GM23338 (cell line): ENCODE measurements around the gene ING1. TPM values are rescaled to one million over a fixed set of nuclear protein-coding genes. Genes with fewer than 3 reads are reported as not detected.

Experiments
- ATAC-seq: fragments of 200-7000 bp; cut with Tn5 transposase; 3 replicates; pipeline ENCODE4 v1.9.1; 2020
- DNase-seq: peaks from one replicate; pipeline ENCODE4 v3.0.0-alpha.2; 2015; ENCODE audit warnings: low spot score
- H2AFZ ChIP-seq: fragments of 200-600 bp; sonication (generic); 2 replicates; pipeline ENCODE4 v1.8.0; 2016; ENCODE audit warnings: antibody characterized with exemption, mild to moderate bottlenecking, moderate library complexity
- H3F3A ChIP-seq: fragments of 200-600 bp; sonication (generic); replicated peaks from 2 replicates; pipeline ENCODE4 v1.8.0; 2017; ENCODE audit warnings: antibody characterized with exemption, mixed run types, low read depth
- H3K27ac ChIP-seq: fragments of 200-600 bp; sonication (generic); 2 replicates; pipeline ENCODE4 v1.6.1; 2016; ENCODE audit warnings: low read depth
- H3K27me3 ChIP-seq: fragments of 200-600 bp; sonication (generic); 2 replicates; pipeline ENCODE4 v1.8.0; 2016; ENCODE audit warnings: mild to moderate bottlenecking, mixed run types, moderate library complexity; ENCODE audit not compliant: insufficient read depth
- H3K36me3 ChIP-seq: fragments of 200-600 bp; sonication (generic); 2 replicates; pipeline ENCODE4 v1.8.0; 2016; ENCODE audit warnings: mild to moderate bottlenecking; ENCODE audit not compliant: insufficient read depth
- H3K4me1 ChIP-seq: fragments of 200-600 bp; sonication (generic); 2 replicates; pipeline ENCODE4 v1.8.0; 2016; ENCODE audit warnings: mild to moderate bottlenecking, moderate library complexity; ENCODE audit not compliant: insufficient read depth
- H3K4me2 ChIP-seq: fragments of 200-600 bp; sonication (generic); 2 replicates; pipeline ENCODE4 v1.7.1; 2017; ENCODE audit warnings: mixed run types
- H3K4me3 ChIP-seq: fragments of 200-600 bp; sonication (generic); 2 replicates; pipeline ENCODE4 v1.6.1; 2016; ENCODE audit warnings: mixed run types
- H3K79me2 ChIP-seq: fragments of 200-600 bp; sonication (generic); replicated peaks from 2 replicates; pipeline ENCODE4 v1.8.0; 2017; ENCODE audit warnings: mild to moderate bottlenecking; ENCODE audit not compliant: insufficient read depth
- H3K9me2 ChIP-seq: fragments of 200-600 bp; sonication (generic); 2 replicates; pipeline ENCODE4 v1.8.0; 2017; ENCODE audit not compliant: insufficient read depth
- H4K20me1 ChIP-seq: fragments of 200-600 bp; sonication (generic); replicated peaks from 2 replicates; pipeline ENCODE4 v1.8.0; 2017; ENCODE audit warnings: mild to moderate bottlenecking; ENCODE audit not compliant: insufficient read depth
- H3K27ac Mint-ChIP-seq: 2 replicates; pipeline ENCODE4 v1.8.0; 2020; ENCODE audit warnings: inconsistent platforms, mild to moderate bottlenecking, moderate library complexity, mixed read lengths
- H3K27me3 Mint-ChIP-seq: 3 replicates; pipeline ENCODE4 v1.8.0; 2022; ENCODE audit warnings: low read depth, mild to moderate bottlenecking, moderate library complexity, mixed read lengths, inconsistent platforms; ENCODE audit not compliant: insufficient read depth, poor library complexity
- H3K36me3 Mint-ChIP-seq: 3 replicates; pipeline ENCODE4 v1.8.0; 2021; ENCODE audit warnings: low read depth, mild to moderate bottlenecking, inconsistent platforms, moderate library complexity, mixed read lengths
- H3K4me1 Mint-ChIP-seq: 3 replicates; pipeline ENCODE4 v1.8.0; 2020; ENCODE audit warnings: mild to moderate bottlenecking, inconsistent platforms, mixed read lengths
- H3K4me3 Mint-ChIP-seq: 3 replicates; pipeline ENCODE4 v1.8.0; 2021; ENCODE audit warnings: moderate library complexity, mild to moderate bottlenecking, inconsistent platforms, mixed read lengths
- H3K9me3 Mint-ChIP-seq: 3 replicates; pipeline ENCODE4 v1.8.0; 2020; ENCODE audit warnings: moderate library complexity, mild to moderate bottlenecking, inconsistent platforms, mixed read lengths
- CREB1 ChIP-seq: fragments of 250-450 bp; sonication (Bioruptor Pico); IDR thresholded peaks from 2 replicates; pipeline ENCODE4 v1.5.0; 2020; ENCODE audit warnings: low read depth, mild to moderate bottlenecking, moderate library complexity
- JUNB ChIP-seq: IDR thresholded peaks from one replicate; pipeline ENCODE4 v1.6.1; 2016; ENCODE audit warnings: antibody characterized with exemption; ENCODE audit not compliant: unreplicated experiment
- POLR2AphosphoS5 ChIP-seq: IDR thresholded peaks from 2 replicates; pipeline ENCODE4 v1.6.1; 2016; ENCODE audit warnings: antibody characterized with exemption, low read depth
- ZNF114 ChIP-seq: fragments of 250-450 bp; sonication (Bioruptor Pico); IDR thresholded peaks from 2 replicates; pipeline ENCODE4 v1.5.0; 2020; ENCODE audit warnings: mild to moderate bottlenecking, moderate library complexity
- ZNF331 ChIP-seq: fragments of 250-450 bp; sonication (Bioruptor Pico); IDR thresholded peaks from 2 replicates; pipeline ENCODE4 v1.5.0; 2020; ENCODE audit warnings: low read depth, mild to moderate bottlenecking, moderate library complexity
- polyA plus RNA-seq: library from polyadenylated mRNA; unstranded; fragments of >200 nt; fragmentation: Nextera tagmentation; extraction: Ambion mirVana; gene quantifications from 2 replicates; pipeline ENCODE4 v1.2.1, GENCODE V29; 2016
- total RNA-seq: library from RNA; depleted of rRNA; stranded (reverse); fragments of >200 nt; shearing (Covaris generic); gene quantifications from 2 replicates; pipeline ENCODE4 v1.2.3, GENCODE V29; 2014
- TF ChIP-seq, protein P1 (sequence below): IDR thresholded peaks from 2 replicates; pipeline ENCODE4 v1.6.1; 2016; ENCODE audit warnings: antibody characterized with exemption
- TF ChIP-seq, protein P2 (sequence below), 2 experiments: fragments of 200-600 bp in 1 of 2; sonication (generic) in 1 of 2; conservative IDR thresholded peaks; 2 replicates each; pipeline versions ENCODE4 v1.5.1 to v1.6.1; 2016 to 2017; ENCODE audit warnings: antibody characterized with exemption in 2 of 2, low read depth in 2 of 2, mild to moderate bottlenecking in 2 of 2, moderate library complexity in 1 of 2
- TF ChIP-seq, protein P3 (sequence below): IDR thresholded peaks from one replicate; pipeline ENCODE4 v1.6.1; 2018; ENCODE audit warnings: antibody characterized with exemption; ENCODE audit not compliant: unreplicated experiment

ING1 gene
- total and polyA plus RNA-seq, 2 experiments from 2014 or later = 27.4 to 34.4 TPM

DNA sequence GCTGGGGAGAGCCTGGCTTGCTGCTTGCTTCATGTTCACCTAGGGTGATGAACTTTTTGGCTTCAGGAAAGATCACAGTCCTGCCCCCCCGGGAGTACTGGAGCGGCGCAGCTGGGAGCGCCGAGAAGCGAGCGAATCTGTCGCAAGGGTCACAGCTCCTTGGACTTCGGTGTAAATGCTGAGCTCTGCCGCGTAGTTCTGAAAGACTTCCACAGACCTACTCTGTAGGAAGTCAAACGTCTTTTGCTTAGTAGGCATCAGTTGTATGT, 2.7 kb downstream of the ING1 start:
- peaks cover 32% of the 10 kb centered on the region for H4K20me1 ChIP-seq
- no peaks in the 10 kb centered on the region for H3K9me2 ChIP-seq
- H3K4me2 ChIP-seq = peak overlapping the region; percentile 89
- no peak for DNase-seq
- no peak overlapping the region for H2AFZ ChIP-seq
- Mint-ChIP-seq H3K4me3 (peak overlapping the region; percentile 98), H3K9me3 (peaks cover 5% of the 10 kb centered on the region; the same call in 1 of the 3 replicates), H3K27ac (peak overlapping the region; percentile 91), H3K4me1 (peaks cover 18% of the 10 kb centered on the region), H3K27me3 (peaks cover 13% of the 10 kb centered on the region), H3K36me3 (peaks cover 22% of the 10 kb centered on the region)
- no peaks in the 10 kb centered on the region for H3K27me3 ChIP-seq
- no peak overlapping the region; the same call in 1 of the 2 replicates for H3K27ac ChIP-seq
- peaks cover 18% of the 10 kb centered on the region for H3K4me1 ChIP-seq
- peak overlapping the region; percentile 89 for H3K4me3 ChIP-seq
- no peak for ATAC-seq
- H3F3A ChIP-seq = peaks cover 9% of the 10 kb centered on the region; the same call in 1 of the 2 replicates
- TF ChIP-seq, protein P1, sequence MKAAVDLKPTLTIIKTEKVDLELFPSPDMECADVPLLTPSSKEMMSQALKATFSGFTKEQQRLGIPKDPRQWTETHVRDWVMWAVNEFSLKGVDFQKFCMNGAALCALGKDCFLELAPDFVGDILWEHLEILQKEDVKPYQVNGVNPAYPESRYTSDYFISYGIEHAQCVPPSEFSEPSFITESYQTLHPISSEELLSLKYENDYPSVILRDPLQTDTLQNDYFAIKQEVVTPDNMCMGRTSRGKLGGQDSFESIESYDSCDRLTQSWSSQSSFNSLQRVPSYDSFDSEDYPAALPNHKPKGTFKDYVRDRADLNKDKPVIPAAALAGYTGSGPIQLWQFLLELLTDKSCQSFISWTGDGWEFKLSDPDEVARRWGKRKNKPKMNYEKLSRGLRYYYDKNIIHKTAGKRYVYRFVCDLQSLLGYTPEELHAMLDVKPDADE = no peak
- TF ChIP-seq POLR2AphosphoS5 (no peak), ZNF114 (no peak)
- TF ChIP-seq, protein P2, sequence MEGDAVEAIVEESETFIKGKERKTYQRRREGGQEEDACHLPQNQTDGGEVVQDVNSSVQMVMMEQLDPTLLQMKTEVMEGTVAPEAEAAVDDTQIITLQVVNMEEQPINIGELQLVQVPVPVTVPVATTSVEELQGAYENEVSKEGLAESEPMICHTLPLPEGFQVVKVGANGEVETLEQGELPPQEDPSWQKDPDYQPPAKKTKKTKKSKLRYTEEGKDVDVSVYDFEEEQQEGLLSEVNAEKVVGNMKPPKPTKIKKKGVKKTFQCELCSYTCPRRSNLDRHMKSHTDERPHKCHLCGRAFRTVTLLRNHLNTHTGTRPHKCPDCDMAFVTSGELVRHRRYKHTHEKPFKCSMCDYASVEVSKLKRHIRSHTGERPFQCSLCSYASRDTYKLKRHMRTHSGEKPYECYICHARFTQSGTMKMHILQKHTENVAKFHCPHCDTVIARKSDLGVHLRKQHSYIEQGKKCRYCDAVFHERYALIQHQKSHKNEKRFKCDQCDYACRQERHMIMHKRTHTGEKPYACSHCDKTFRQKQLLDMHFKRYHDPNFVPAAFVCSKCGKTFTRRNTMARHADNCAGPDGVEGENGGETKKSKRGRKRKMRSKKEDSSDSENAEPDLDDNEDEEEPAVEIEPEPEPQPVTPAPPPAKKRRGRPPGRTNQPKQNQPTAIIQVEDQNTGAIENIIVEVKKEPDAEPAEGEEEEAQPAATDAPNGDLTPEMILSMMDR (conservative IDR thresholded peaks at IDR 0.05; ENCODE audit: low read depth in 2 of 2) = no peak
- TF ChIP-seq, protein P3, sequence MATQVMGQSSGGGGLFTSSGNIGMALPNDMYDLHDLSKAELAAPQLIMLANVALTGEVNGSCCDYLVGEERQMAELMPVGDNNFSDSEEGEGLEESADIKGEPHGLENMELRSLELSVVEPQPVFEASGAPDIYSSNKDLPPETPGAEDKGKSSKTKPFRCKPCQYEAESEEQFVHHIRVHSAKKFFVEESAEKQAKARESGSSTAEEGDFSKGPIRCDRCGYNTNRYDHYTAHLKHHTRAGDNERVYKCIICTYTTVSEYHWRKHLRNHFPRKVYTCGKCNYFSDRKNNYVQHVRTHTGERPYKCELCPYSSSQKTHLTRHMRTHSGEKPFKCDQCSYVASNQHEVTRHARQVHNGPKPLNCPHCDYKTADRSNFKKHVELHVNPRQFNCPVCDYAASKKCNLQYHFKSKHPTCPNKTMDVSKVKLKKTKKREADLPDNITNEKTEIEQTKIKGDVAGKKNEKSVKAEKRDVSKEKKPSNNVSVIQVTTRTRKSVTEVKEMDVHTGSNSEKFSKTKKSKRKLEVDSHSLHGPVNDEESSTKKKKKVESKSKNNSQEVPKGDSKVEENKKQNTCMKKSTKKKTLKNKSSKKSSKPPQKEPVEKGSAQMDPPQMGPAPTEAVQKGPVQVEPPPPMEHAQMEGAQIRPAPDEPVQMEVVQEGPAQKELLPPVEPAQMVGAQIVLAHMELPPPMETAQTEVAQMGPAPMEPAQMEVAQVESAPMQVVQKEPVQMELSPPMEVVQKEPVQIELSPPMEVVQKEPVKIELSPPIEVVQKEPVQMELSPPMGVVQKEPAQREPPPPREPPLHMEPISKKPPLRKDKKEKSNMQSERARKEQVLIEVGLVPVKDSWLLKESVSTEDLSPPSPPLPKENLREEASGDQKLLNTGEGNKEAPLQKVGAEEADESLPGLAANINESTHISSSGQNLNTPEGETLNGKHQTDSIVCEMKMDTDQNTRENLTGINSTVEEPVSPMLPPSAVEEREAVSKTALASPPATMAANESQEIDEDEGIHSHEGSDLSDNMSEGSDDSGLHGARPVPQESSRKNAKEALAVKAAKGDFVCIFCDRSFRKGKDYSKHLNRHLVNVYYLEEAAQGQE = no peak
- no peaks in the 10 kb centered on the region for H3K36me3 ChIP-seq
- H3K79me2 ChIP-seq = peaks cover 66% of the 10 kb centered on the region

DNA sequence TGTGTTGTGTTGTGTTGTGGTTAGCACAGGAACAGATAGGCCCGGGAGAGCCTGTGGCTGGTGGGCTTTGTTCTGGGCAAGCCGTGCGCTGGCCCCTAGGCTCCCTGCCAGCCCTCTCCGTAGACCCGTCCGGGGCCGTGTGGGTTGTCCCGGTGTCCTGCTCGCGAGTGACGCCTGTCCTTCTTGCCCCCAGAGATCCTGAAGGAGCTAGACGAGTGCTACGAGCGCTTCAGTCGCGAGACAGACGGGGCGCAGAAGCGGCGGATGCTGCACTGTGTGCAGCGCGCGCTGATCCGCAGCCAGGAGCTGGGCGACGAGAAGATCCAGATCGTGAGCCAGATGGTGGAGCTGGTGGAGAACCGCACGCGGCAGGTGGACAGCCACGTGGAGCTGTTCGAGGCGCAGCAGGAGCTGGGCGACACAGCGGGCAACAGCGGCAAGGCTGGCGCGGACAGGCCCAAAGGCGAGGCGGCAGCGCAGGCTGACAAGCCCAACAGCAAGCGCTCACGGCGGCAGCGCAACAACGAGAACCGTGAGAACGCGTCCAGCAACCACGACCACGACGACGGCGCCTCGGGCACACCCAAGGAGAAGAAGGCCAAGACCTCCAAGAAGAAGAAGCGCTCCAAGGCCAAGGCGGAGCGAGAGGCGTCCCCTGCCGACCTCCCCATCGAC, 5.7 kb downstream of the ING1 start:
- peaks cover 8% of the 10 kb centered on the region for H3K27me3 Mint-ChIP-seq
- H2AFZ ChIP-seq = no peak overlapping the region
- peak overlapping the region; percentile 67; the same call in 1 of the 2 replicates for H3K27ac Mint-ChIP-seq
- peaks cover 18% of the 10 kb centered on the region for H3K4me1 ChIP-seq
- no peak overlapping the region for H3K4me2 ChIP-seq
- ATAC-seq = no peak
- H3K4me3 Mint-ChIP-seq = no peak overlapping the region
- no peak overlapping the region for H3K4me3 ChIP-seq
- H3K36me3 Mint-ChIP-seq = peaks cover 24% of the 10 kb centered on the region
- H3K27ac ChIP-seq = no peak overlapping the region
- H3K9me3 Mint-ChIP-seq = peaks cover 5% of the 10 kb centered on the region; the same call in 1 of the 3 replicates
- peaks cover 14% of the 10 kb centered on the region for H3K4me1 Mint-ChIP-seq
- H3F3A ChIP-seq = 0 out of 2 replicates have a peak, but pooled peaks cover 5% of the 10 kb centered on the region
- H3K27me3 ChIP-seq = no peaks in the 10 kb centered on the region
- H3K79me2 ChIP-seq = peaks cover 86% of the 10 kb centered on the region
- no peaks in the 10 kb centered on the region for H3K9me2 ChIP-seq
- no peaks in the 10 kb centered on the region; the same call in 1 of the 2 replicates for H3K36me3 ChIP-seq
- H4K20me1 ChIP-seq = peaks cover 46% of the 10 kb centered on the region
- no peak for DNase-seq
- no peak for TF ChIP-seq CREB1 (CRISPR knock-in tag)
- no peak for TF ChIP-seq ZNF331 (CRISPR knock-in tag)
- TF ChIP-seq, protein P3 = no peak
- no peak for TF ChIP-seq POLR2AphosphoS5
- no peak for TF ChIP-seq JUNB
